NCI-H510A (cell line): ENCODE measurements around the gene NT5C3A.
"Not testable (repeated sequence)": the region's sequence is repeated elsewhere in the genome, so short reads cannot be mapped to it uniquely, and the experiment has no call there.

Experiments used
- DNase-seq: peaks from one replicate; lab custom pipeline; 2025; lab: John Stamatoyannopoulos, UW

NT5C3A gene

GRCh38 chr7:33041631-33042428 is 20.7 kb downstream of the NT5C3A start:
- DNase-seq: no peak

- DNase-seq: no peak
These were observed 21.6 kb downstream of the NT5C3A start for GRCh38 chr7:33040803-33041516.

- DNase-seq: no peak
These were observed 22.7 kb downstream of the NT5C3A start for GRCh38 chr7:33039903-33040292.

- no peak for DNase-seq
These were observed 23.2 kb downstream of the NT5C3A start for GRCh38 chr7:33039257-33039902.

- DNase-seq: no peak
These were observed 23.9 kb downstream of the NT5C3A start for GRCh38 chr7:33038639-33039038.

GRCh38 chr7:33035776-33036175 is 26.8 kb downstream of the NT5C3A start:
- no peak for DNase-seq

GRCh38 chr7:33024189-33024757 is 38.3 kb downstream of the NT5C3A start:
- DNase-seq: no peak

- DNase-seq: no peak
These were observed 50.2 kb downstream of the NT5C3A start for GRCh38 chr7:33012364-33012763.

- no peak for DNase-seq
These were observed 52.8 kb downstream of the NT5C3A start for GRCh38 chr7:33009734-33010133.

GRCh38 chr7:33005690-33006089 is 56.9 kb downstream of the NT5C3A start:
- not testable (repeated sequence) for DNase-seq

- not testable (repeated sequence) for DNase-seq
These were observed 57.4 kb downstream of the NT5C3A start for GRCh38 chr7:33005193-33005592.

GRCh38 chr7:33004104-33004616 is 58.4 kb downstream of the NT5C3A start:
- not testable (repeated sequence) for DNase-seq

GRCh38 chr7:33003111-33003510 is 59.5 kb downstream of the NT5C3A start:
- DNase-seq: not testable (repeated sequence)

GRCh38 chr7:32999380-32999779 is 63.2 kb downstream of the NT5C3A start:
- DNase-seq: not testable (repeated sequence)

- DNase-seq: peak; percentile 45
These were observed 64.0 kb downstream of the NT5C3A start for GRCh38 chr7:32998361-32999171.

GRCh38 chr7:32997956-32998355 is 64.6 kb downstream of the NT5C3A start:
- not testable (repeated sequence) for DNase-seq

- not testable (repeated sequence) for DNase-seq
These were observed 69.8 kb downstream of the NT5C3A start for GRCh38 chr7:32992750-32993149.

GRCh38 chr7:32991975-32992700 is 70.4 kb downstream of the NT5C3A start:
- DNase-seq: not testable (repeated sequence)

GRCh38 chr7:32991068-32991585 is 71.4 kb downstream of the NT5C3A start:
- DNase-seq: not testable (repeated sequence)

GRCh38 chr7:32988148-32988547 is 74.4 kb downstream of the NT5C3A start:
- DNase-seq: not testable (repeated sequence)
